GM19025 (cell line): ENCODE measurements around the gene LTA4H.

Source experiments
- ATAC-seq: cut with Tn5 transposase; IDR thresholded peaks from one replicate; pipeline ENCODE4 v1.9.1; 2021; ENCODE audit warnings: mild to moderate bottlenecking, low read depth, moderate library complexity; ENCODE audit not compliant: unreplicated experiment

LTA4H gene

GRCh38 chr12:96060041-96060440 is 24.7 kb upstream of the LTA4H start:
- ATAC-seq, result no peak

- ATAC-seq, result no peak
Observed at GRCh38 chr12:96057986-96058553, 22.7 kb upstream of the LTA4H start.

GRCh38 chr12:96056646-96057455 is 21.5 kb upstream of the LTA4H start:
- no peak for ATAC-seq

- no peak for ATAC-seq
Observed at GRCh38 chr12:96054244-96054610, 18.8 kb upstream of the LTA4H start.

DNA sequence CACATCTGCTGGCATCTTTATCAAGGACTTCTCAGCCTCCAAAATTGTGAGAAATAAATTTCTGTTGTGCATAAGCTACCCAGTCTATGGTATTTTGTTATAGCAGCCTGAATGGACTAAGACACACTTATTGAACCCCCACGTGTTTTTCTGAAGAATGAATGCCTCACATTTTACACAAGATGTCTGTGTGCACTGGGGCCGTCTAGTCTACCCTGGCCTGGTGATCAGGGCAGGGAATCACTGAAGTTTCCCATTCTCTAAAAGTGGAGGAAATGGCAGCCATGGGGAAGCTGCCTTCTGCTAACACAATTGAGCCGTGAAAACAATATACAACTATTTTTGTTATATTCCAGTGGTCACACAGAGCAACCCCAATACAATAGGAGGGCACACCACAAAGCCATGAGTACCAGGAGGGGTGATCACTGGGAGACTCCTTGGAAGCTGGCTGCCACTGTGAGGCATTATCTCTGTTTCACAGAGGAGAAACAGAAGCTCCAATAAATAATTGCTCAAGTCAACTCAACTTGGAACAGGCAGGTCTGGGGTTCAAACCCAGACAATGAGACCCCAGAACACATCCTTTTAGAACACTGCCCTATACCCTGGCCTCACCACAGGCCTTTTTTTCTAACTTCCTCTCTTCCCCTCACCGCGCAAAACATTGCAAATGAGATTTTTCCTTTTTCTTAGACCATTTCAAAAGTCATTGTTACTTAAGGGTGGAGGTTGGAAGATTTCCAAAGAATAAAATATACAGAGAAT is 18.3 kb upstream of the LTA4H start:
- ATAC-seq, result no peak

- ATAC-seq, result no peak
Observed at GRCh38 chr12:96051756-96052485, 16.5 kb upstream of the LTA4H start.

DNA sequence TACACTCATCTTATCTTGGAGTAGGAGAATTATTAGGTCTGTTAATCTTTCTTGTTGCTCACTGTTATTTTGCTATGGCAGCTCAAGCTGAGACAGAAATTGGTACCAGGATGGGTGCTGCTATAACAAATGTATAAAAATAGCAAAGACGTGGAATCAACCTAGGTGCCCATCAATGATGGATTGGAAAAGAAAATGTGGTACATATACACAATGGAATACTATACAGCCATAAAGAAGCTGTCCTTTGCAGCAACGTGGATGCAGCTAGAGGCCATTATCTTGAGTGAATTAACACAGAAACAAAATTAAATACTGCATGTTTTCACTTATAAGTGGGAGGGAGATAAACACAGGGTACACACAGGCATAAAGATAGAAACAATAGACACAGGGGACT is 14.8 kb upstream of the LTA4H start:
- ATAC-seq, result no peak

DNA sequence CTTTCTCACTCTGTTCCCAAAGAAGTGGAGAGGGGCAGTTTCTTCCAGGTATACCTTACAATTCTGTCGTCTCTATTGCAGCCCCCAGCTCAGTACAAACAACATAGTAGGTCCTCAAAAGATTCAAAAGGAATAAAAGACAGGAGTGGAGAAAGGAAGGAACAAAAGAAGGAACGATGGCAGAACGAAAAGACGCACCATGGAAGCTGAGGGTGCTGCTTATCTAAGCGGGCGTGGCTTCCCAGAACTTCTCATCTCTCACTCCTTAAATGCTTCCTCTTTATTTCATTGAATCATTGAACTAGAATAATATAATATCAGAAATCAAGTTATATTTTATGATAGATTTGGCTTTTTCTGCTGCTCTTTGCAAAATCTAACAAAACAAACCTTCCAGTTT is 13.7 kb upstream of the LTA4H start:
- no peak for ATAC-seq

GRCh38 chr12:96048393-96048969 is 13.1 kb upstream of the LTA4H start:
- no peak for ATAC-seq

- ATAC-seq, result peak; percentile 81
Observed at GRCh38 chr12:96047229-96048211, 12.1 kb upstream of the LTA4H start.

DNA sequence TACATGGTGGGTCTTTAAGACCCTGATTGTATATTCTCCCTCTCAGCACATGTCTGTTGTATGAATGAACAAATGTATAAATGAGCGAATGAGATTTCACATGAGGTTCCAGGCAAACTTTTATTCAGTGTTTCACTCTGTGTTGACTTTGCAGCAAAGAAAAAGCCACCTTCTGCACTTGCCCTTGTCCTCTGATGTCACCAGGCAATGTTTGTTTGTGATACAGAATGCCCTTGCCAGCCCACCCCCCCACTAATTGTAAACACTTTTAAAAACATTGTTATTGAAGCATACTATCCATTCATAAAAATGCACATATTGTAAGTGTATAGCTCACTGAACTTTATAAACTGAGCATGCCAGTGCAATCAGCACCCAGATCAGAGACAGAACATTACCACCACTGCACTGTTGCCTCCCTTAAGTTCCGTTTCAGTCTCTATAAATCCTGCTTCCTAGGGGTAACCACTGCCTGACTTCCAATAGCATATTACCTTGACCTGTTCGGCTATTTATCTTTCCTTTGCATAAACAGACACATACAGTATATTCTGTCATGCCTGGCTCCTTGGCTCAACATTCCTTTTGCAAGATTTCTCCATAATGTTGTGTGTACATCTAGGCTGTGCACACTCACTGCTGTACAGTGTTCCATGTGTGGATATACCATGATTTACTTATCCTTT is 11.3 kb upstream of the LTA4H start:
- ATAC-seq, result no peak

DNA sequence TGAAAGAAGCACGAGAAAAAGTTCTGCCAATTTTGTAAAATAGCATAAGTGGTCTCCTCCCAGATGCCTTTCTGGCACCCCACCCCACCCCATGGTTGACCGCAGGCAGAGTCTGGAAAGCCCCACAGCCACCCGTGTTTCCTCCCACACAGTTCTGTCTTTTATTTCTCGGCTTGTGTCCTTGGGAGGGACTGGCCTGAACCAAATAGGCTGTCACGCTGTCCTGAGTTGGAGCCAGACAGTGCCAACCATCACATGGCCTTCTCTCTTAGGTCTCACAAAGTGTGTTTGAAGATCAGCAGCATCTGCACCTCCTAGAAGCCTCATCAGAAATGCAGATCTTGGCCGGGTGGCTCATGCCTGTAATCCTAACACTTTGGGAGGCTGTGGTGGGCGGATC is 10.2 kb upstream of the LTA4H start:
- no peak for ATAC-seq

DNA sequence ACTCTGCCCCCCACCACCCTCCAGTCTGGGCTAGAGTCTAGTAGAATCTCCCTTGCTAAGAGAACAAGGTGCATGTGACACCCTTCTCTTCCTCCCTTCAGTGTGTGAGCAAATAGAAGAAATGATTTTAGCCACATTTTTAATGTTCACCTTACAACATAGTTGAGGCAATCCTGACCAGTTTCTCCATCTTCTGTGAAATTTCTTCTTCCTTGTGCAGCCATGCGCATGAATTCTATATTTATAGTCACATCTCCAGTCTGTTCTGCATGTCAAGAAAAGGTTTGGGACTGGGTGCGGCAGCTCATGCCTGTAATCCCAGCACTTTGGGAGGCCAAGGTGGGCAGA is 9.5 kb upstream of the LTA4H start:
- ATAC-seq, result no peak

- ATAC-seq, result no peak
Observed at GRCh38 chr12:96044017-96044942, 8.9 kb upstream of the LTA4H start.

DNA sequence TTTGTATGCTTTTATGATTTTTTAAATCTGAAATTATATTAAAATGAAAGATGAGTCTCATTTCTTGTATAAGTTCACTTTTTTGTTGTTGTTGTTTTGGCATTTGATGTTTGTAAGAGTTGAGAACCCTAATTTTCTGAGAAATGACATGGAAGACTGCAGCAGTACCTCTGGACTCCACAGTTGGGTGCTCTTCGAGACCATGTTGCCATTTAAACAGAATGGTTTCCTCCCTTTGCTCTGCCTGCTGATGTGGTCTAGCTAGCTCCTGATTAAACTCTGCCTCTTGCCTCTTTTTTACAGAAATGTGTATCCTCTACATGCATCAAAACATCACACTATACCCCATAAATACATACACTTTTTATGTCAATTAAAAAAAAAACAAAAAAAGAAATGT is 5.8 kb upstream of the LTA4H start:
- ATAC-seq, result no peak

DNA sequence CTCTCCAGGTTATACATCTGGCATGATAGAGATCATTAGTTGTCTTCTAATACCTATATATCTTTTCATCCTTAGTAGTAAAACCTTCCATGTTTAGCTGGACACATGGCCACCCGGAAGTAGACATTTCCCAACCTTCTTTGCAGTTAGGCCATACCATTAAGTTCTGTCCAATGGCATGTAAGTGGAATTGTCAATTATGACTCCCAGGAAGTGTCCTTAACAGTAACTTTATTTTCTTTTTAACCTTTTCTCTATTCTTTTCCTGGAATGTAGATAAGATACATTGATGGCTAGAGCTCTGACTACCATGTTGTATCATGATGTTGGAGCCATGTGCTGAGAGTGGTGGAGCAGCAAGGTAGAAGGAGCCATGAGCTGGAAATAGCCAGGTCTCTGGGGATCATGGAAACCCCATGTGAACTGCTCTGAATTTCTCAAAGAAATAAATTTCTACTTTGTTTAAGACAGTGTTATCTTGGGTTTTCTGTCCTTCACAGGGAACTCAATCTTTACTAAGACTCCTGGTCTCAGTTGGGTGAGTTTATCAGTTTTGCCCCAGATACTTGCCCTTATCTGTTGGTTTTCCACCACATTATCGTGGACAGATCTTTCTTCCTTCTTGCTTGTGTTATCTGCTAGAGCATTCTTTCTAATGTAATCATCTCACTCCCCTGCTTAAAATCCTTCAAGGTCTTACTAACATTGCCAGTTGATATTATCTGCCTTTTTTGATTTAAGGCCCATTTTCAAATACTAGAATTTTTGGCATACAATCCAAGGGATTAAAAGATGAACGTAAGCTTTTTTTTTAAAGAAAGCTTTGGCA is 5.1 kb upstream of the LTA4H start:
- ATAC-seq, result no peak

GRCh38 chr12:96039516-96039915 is 4.1 kb upstream of the LTA4H start:
- ATAC-seq, result no peak
